IPS DF 6.9 (cell line): ENCODE measurements around the gene LSM14B.
"Not testable (repeated sequence)": the region's sequence is repeated elsewhere in the genome, so short reads cannot be mapped to it uniquely, and the experiment has no call there.

Experiments
- DNase-seq: peaks from one replicate; pipeline ENCODE4 v3.0.0-alpha.2; 2013; ENCODE audit warnings: low read depth, low spot score
- H3K27ac ChIP-seq: one replicate; pipeline ENCODE4 v1.5.1; 2013; ENCODE audit warnings: low read length, control low read depth
- H3K27me3 ChIP-seq: 2 replicates; pipeline ENCODE4 v1.6.1; 2013; ENCODE audit warnings: mild to moderate bottlenecking, low read length; ENCODE audit not compliant: control insufficient read depth, insufficient read depth
- H3K36me3 ChIP-seq: 2 replicates; pipeline ENCODE4 v1.6.1; 2013; ENCODE audit warnings: low read length; ENCODE audit not compliant: control insufficient read depth, insufficient read depth
- H3K4me1 ChIP-seq: 2 replicates; pipeline ENCODE4 v1.6.1; 2013; ENCODE audit warnings: low read length; ENCODE audit not compliant: control insufficient read depth, insufficient read depth
- H3K4me3 ChIP-seq: 2 replicates; pipeline ENCODE4 v1.5.1; 2013; ENCODE audit warnings: mild to moderate bottlenecking, low read length
- H3K9me3 ChIP-seq: 2 replicates; pipeline ENCODE4 v1.6.1; 2013; ENCODE audit warnings: low read length, inconsistent platforms; ENCODE audit not compliant: control insufficient read depth, insufficient read depth
- WGBS: extraction: QIAGEN DNeasy Blood & Tissue Kit; methylation state at CpG from one replicate; pipeline ENCODE4 v1.1.7; 2013; ENCODE audit warnings: mixed read lengths, missing lambda C conversion rate; ENCODE audit not compliant: insufficient read length, insufficient coverage; 5-methylcytosine and 5-hydroxymethylcytosine counted together

The LSM14B gene

GRCh38 chr20:62114894-62115293 lies 7.4 kb upstream of the LSM14B start:
- Histone ChIP-seq H3K27ac (no peak overlapping the region), H3K9me3 (no peaks in the 10 kb centered on the region), H3K4me3 (no peak overlapping the region), H3K27me3 (no peaks in the 10 kb centered on the region), H3K36me3 (no peaks in the 10 kb centered on the region), H3K4me1 (no peaks in the 10 kb centered on the region)
- no peak for DNase-seq
- WGBS: no CpG with 5 or more reads among the region's 8 CpGs

- WGBS: no CpG with 5 or more reads among the region's 7 CpGs
- not testable (repeated sequence) for H3K9me3 ChIP-seq, H3K4me1 ChIP-seq, H3K27ac ChIP-seq, H3K27me3 ChIP-seq, H3K36me3 ChIP-seq, H3K4me3 ChIP-seq, DNase-seq
Measured at GRCh38 chr20:62115800-62116407, 6.4 kb upstream of the LSM14B start.

DNA sequence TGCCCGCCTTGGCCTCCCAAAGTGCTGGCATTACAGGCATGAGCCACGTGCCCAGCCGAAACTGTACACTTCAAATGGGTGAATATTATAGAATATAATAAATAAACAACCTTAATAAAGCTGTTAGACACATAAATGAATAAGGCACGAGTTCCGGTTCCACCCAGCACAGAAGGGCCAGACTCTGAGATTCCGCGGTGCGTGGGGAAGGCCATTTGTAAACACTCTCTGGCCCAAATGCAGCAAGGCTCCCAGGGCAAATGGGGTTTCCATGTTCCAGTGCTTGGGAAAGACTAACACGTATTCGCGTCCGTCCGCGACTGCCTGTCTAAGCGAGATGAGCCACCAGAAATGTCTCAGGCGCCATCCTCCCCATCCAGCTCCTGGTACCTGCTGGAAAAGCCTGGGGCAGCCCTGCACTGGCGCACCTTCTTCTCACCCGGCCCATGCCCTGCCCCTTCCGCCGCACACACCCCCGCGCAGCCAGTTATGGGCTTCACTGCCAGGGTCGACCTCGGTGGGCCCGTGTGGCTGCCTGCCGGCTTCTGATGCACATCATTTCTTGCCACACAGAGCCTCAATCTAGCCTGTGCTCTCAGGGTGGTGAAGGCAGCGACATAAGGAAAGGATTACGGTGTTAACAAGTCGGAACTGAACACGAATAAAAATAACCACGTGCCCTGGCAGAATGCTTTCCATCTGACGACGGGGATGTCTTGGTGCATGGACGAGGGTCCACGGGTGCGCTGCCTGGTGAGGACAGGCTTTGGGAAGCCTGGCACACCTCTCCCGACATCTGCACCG lies 5.5 kb upstream of the LSM14B start:
- no CpG with 5 or more reads among the region's 38 CpGs for WGBS
- Histone ChIP-seq H3K4me3 (no peak overlapping the region), H3K27ac (no peak overlapping the region), H3K36me3 (no peaks in the 10 kb centered on the region), H3K9me3 (no peaks in the 10 kb centered on the region), H3K27me3 (no peaks in the 10 kb centered on the region), H3K4me1 (no peaks in the 10 kb centered on the region)
- no peak for DNase-seq

GRCh38 chr20:62117362-62117646 lies 5.0 kb upstream of the LSM14B start:
- DNase-seq: no peak
- H3K27me3 ChIP-seq: no peaks in the 10 kb centered on the region
- WGBS: no CpG with 5 or more reads among the region's 9 CpGs
- H3K36me3 ChIP-seq: no peaks in the 10 kb centered on the region
- H3K27ac ChIP-seq: no peak overlapping the region
- H3K9me3 ChIP-seq: no peaks in the 10 kb centered on the region
- no peaks in the 10 kb centered on the region for H3K4me1 ChIP-seq
- no peak overlapping the region for H3K4me3 ChIP-seq

- WGBS: no CpG with 5 or more reads among the region's 15 CpGs
- Histone ChIP-seq H3K9me3 (no peaks in the 10 kb centered on the region), H3K27me3 (no peaks in the 10 kb centered on the region), H3K4me1 (no peaks in the 10 kb centered on the region), H3K4me3 (no peak overlapping the region), H3K36me3 (no peaks in the 10 kb centered on the region), H3K27ac (no peak overlapping the region)
- DNase-seq: no peak
Measured at GRCh38 chr20:62117658-62118057, 4.6 kb upstream of the LSM14B start.

GRCh38 chr20:62118113-62119043 lies 3.9 kb upstream of the LSM14B start:
- H3K36me3 ChIP-seq: no peaks in the 10 kb centered on the region
- no peaks in the 10 kb centered on the region for H3K4me1 ChIP-seq
- no peaks in the 10 kb centered on the region for H3K9me3 ChIP-seq
- no peaks in the 10 kb centered on the region for H3K27me3 ChIP-seq
- WGBS: no CpG with 5 or more reads among the region's 21 CpGs
- no peak overlapping the region for H3K27ac ChIP-seq
- H3K4me3 ChIP-seq: no peak overlapping the region
- DNase-seq: no peak

DNA sequence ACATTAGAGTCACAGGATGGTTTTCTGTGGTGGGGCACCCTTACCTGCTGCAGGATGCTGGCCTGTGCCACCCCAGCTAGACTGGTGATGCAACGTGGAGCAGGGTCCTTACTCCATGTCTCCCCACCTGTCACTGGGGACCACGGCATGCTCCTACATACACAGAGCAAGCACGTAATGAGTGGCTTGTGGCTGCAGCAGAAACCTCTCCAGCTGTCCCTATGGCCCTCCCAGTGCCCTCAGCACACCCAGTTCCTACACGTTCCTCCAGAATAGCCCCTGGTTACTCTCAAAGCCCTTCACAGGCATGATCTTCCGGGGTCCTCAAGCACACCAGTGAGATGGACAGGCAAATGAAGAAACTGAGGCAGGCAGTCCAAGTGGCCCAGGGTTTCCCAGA lies 3.2 kb upstream of the LSM14B start:
- Histone ChIP-seq H3K9me3 (no peaks in the 10 kb centered on the region), H3K4me3 (no peak overlapping the region), H3K4me1 (no peaks in the 10 kb centered on the region), H3K27ac (no peak overlapping the region), H3K36me3 (no peaks in the 10 kb centered on the region), H3K27me3 (no peaks in the 10 kb centered on the region)
- DNase-seq: no peak
- no CpG with 5 or more reads among the region's 5 CpGs for WGBS

GRCh38 chr20:62119591-62120364 lies 2.5 kb upstream of the LSM14B start:
- H3K9me3 ChIP-seq: no peaks in the 10 kb centered on the region
- no peak for DNase-seq
- no peak overlapping the region for H3K4me3 ChIP-seq
- WGBS: no CpG with 5 or more reads among the region's 10 CpGs
- no peaks in the 10 kb centered on the region for H3K4me1 ChIP-seq
- H3K36me3 ChIP-seq: no peaks in the 10 kb centered on the region
- no peak overlapping the region for H3K27ac ChIP-seq
- no peaks in the 10 kb centered on the region for H3K27me3 ChIP-seq

DNA sequence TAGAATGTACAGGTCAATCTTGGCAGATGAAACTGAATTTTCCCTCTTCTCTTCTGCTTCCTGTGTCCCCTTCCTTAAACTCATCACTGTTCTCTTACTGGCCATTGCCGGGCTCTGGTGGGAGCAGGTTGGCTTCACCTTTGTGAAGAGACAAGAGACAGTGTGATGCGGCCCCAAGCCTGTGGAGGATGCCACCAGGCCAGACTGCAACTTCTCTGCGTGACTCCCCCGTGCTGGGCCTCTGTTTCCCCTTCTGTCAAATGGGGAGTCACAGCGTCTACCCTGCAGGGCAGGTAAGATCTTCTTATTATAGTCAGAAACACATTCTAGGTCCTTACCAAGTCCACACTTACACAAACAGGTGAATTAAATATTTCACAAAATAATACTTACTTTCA lies 1.9 kb upstream of the LSM14B start:
- DNase-seq: no peak
- Histone ChIP-seq H3K27ac (no peak overlapping the region), H3K9me3 (no peaks in the 10 kb centered on the region), H3K27me3 (no peaks in the 10 kb centered on the region), H3K4me3 (no peak overlapping the region), H3K36me3 (peaks cover 5% of the 10 kb centered on the region), H3K4me1 (no peaks in the 10 kb centered on the region)
- WGBS: no CpG with 5 or more reads among the region's 5 CpGs
